Measurements from ENCODE around the gene MRTFA.

Gene MRTFA

DNA sequence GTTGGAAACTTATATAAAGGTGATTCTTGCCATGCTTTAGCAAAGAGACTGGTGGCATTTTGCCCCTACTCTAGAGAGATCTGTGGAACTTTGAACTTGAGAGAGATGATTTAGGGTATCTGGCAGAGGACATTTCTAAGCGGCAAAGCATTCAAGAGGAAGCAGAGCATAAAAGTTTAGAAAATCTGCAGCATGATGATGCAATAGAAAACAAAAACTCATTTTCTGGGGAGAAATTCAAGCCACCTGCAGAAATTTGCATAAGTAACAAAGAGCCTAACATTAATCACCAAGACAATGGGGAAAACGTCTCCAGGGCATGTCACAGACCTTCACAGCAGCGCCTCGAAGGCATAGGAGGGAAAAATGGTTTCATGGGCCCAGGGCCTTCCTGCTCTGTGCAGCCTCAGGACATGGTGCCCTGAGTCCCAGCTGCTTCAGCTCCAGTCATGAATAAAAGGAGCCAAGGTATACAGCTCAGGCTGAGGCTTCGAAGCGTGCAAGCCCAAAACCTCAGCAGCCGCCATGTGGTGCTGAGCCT, 83.4 kb downstream of the MRTFA start:
- DNase-seq (ENCODE audit: low read depth) = no peak
- TF ChIP-seq, protein P1, sequence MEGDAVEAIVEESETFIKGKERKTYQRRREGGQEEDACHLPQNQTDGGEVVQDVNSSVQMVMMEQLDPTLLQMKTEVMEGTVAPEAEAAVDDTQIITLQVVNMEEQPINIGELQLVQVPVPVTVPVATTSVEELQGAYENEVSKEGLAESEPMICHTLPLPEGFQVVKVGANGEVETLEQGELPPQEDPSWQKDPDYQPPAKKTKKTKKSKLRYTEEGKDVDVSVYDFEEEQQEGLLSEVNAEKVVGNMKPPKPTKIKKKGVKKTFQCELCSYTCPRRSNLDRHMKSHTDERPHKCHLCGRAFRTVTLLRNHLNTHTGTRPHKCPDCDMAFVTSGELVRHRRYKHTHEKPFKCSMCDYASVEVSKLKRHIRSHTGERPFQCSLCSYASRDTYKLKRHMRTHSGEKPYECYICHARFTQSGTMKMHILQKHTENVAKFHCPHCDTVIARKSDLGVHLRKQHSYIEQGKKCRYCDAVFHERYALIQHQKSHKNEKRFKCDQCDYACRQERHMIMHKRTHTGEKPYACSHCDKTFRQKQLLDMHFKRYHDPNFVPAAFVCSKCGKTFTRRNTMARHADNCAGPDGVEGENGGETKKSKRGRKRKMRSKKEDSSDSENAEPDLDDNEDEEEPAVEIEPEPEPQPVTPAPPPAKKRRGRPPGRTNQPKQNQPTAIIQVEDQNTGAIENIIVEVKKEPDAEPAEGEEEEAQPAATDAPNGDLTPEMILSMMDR (IDR thresholded peaks at IDR 0.05; ENCODE audit: control insufficient read depth, insufficient read depth, low read depth, low read length, missing control alignments) = no peak
- H3K4me3 ChIP-seq (ENCODE audit: control insufficient read depth, low read depth, low read length) = no peak overlapping the region

DNA sequence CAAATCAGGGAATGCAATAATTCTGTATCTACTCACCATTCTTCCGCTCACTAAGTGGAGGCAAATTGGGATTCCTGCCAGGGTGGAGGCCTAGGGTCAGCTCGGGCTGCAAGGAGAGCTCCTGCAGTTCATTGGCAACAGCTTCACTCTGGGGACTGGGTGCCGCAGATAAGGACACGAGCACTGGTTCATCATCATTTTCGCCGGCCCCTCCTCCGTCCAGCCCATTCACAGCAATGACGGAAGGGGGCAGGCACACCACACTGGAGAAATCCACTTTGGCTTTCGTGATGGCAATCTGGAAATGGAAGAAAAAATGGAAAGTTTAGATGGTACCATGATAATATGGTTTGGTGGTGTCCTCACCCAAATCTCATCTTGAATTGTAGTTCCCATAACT, 84.4 kb downstream of the MRTFA start:
- no peak overlapping the region for H3K4me3 ChIP-seq (ENCODE audit: control insufficient read depth, low read depth, low read length)
- TF ChIP-seq, protein P1 (IDR thresholded peaks at IDR 0.05; ENCODE audit: control insufficient read depth, insufficient read depth, low read depth, low read length, missing control alignments) = no peak
- no peak for DNase-seq (ENCODE audit: low read depth)

DNA sequence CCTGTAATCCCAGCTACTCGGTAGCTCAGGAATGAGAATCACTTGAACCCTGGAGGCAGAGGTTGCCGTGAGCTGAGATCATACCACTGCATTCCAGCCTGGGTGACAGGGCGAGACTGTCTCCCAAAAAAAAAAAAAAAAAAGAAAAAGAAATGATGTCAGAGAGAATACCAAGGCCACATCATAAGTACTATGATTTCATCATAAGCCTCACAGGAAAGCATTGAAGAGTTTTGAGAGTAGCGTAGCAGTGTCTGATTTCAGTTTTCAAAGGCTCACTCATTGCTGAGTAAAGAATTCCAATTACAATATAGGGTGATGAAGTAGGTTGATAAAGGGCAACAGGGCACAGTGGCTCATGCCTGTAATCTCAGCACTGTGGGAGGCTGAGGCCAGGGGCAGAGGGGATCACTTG, 88.8 kb downstream of the MRTFA start:
- no peak for DNase-seq (ENCODE audit: low read depth)
- no peak overlapping the region for H3K4me3 ChIP-seq (ENCODE audit: control insufficient read depth, low read depth, low read length)
- TF ChIP-seq, protein P1 (IDR thresholded peaks at IDR 0.05; ENCODE audit: control insufficient read depth, insufficient read depth, low read depth, low read length, missing control alignments) = no peak

DNA sequence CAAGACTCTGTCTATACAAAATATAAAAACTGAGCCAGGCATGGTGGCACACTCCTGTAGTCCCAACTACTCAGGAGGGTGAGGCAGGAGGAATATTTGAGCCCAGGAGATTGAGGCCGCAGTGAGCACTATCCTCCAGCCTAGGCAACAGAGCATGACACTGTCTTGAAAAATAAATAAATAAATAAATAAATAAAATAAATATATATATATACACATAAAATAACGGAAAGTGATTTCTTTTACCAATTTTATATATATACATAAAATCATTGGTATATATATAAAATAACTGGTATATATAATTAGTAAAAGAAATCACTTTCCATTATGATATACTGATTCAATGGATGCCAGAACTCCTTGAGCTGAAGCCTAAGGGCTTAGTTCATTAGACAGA, 91.8 kb downstream of the MRTFA start:
- H3K4me3 ChIP-seq (ENCODE audit: control insufficient read depth, low read depth, low read length) = no peak overlapping the region
- no peak for DNase-seq (ENCODE audit: low read depth)
- TF ChIP-seq, protein P1 (IDR thresholded peaks at IDR 0.05; ENCODE audit: control insufficient read depth, insufficient read depth, low read depth, low read length, missing control alignments) = no peak

DNA sequence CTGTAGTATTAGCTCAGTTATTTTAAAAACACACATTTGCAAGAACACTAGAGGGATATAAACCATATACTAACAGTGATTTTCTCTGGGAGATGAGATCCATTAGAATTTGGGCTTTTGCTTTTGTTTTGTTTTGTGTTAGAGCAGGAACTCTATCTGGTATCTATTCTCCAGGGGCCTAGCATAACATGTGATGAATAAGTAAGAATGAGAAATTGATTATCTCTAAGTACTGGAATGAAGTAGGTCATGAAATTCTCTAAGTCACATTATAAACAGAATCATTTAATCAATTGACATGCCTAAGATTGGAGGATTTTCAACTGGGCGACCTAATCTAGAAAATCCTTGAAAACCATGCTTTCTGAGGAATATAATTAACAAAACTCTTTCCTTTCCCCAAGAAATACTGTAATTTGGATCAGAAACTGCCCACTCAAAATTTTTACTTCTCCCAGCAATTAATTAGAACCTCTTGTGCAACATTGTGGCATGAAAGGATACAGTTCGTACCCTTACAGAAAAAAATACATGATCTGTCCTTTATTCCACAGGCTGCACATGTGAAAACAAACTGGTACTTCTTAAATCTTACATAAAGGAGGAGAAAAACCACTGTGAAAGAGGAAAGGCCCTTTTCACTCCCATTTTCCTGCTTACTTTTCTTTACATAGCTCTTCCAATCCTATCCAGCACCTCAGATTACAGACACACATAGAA, 93.5 kb downstream of the MRTFA start:
- no peak for DNase-seq (ENCODE audit: low read depth)

DNA sequence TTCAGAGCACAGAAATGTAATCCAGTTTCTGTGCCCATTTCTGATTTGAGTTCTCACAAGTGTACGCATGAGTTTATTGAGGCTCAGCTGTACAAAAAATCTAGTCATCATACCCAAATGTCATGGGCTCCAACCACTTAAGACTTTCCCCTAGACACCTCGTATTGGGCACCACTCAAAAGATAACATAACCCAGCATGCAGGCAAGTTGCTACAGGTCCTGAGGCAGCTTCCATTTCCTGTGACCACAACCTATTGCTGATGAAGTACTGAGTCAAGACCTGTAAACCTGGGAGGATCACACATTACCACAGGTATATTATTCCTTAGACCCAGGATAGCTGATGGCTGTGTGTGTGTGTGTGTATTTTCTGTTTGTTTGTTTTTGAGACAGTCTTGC, 95.2 kb downstream of the MRTFA start:
- no peak for DNase-seq (ENCODE audit: low read depth)
- TF ChIP-seq, protein P1 (IDR thresholded peaks at IDR 0.05; ENCODE audit: control insufficient read depth, insufficient read depth, low read depth, low read length, missing control alignments) = no peak

More for the DNA sequence above, 93.5 kb downstream of the MRTFA start:
- TF ChIP-seq, protein P1 (IDR thresholded peaks at IDR 0.05; ENCODE audit: control insufficient read depth, insufficient read depth, low read depth, low read length, missing control alignments) = no peak
- no peak overlapping the region for H3K4me3 ChIP-seq (ENCODE audit: control insufficient read depth, low read depth, low read length)

More for the DNA sequence above, 95.2 kb downstream of the MRTFA start:
- no peak overlapping the region for H3K4me3 ChIP-seq (ENCODE audit: control insufficient read depth, low read depth, low read length)
